ENCODE data around the gene SPC24.
"Not testable (repeated sequence)": the region's sequence is repeated elsewhere in the genome, so short reads cannot be mapped to it uniquely, and the experiment has no call there.

The SPC24 gene

GRCh38 chr19:11164879-11165406 is 9.4 kb upstream of the SPC24 start:
- no peak for DNase-seq (ENCODE audit: low read depth)

- DNase-seq (ENCODE audit: low read depth), result no peak
These were observed 8.7 kb upstream of the SPC24 start for GRCh38 chr19:11164296-11164695.

GRCh38 chr19:11160440-11160768 is 4.8 kb upstream of the SPC24 start:
- not testable (repeated sequence) for DNase-seq (ENCODE audit: low read depth)

- no peak for DNase-seq (ENCODE audit: low read depth)
These were observed 4.2 kb upstream of the SPC24 start for GRCh38 chr19:11159598-11160439.

GRCh38 chr19:11154683-11155047 is 917 bp downstream of the SPC24 start:
- no peak for DNase-seq (ENCODE audit: low read depth)

GRCh38 chr19:11152318-11153062 is 3.1 kb downstream of the SPC24 start:
- peak; percentile 65 for DNase-seq (ENCODE audit: low read depth)

- DNase-seq (ENCODE audit: low read depth), result no peak
These were observed 4.4 kb downstream of the SPC24 start for GRCh38 chr19:11151181-11151580.

- no peak for DNase-seq (ENCODE audit: low read depth)
These were observed 7.6 kb downstream of the SPC24 start for GRCh38 chr19:11148001-11148400.

- no peak for DNase-seq (ENCODE audit: low read depth)
These were observed 10.1 kb downstream of the SPC24 start for GRCh38 chr19:11145536-11145924.

- DNase-seq (ENCODE audit: low read depth), result peak; percentile 87
These were observed 12.9 kb downstream of the SPC24 start for GRCh38 chr19:11142528-11143171.

- DNase-seq (ENCODE audit: low read depth), result no peak
These were observed 13.6 kb downstream of the SPC24 start for GRCh38 chr19:11141937-11142527.

- no peak for DNase-seq (ENCODE audit: low read depth)
These were observed 14.7 kb downstream of the SPC24 start for GRCh38 chr19:11140896-11141295.

- DNase-seq (ENCODE audit: low read depth), result not testable (repeated sequence)
These were observed 15.5 kb downstream of the SPC24 start for GRCh38 chr19:11140023-11140538.

GRCh38 chr19:11138601-11139300 is 16.8 kb downstream of the SPC24 start:
- peak; percentile 75 for DNase-seq (ENCODE audit: low read depth)

GRCh38 chr19:11137542-11138384 is 17.8 kb downstream of the SPC24 start:
- peak; percentile 89 for DNase-seq (ENCODE audit: low read depth)

- no peak for DNase-seq (ENCODE audit: low read depth)
These were observed 19.0 kb downstream of the SPC24 start for GRCh38 chr19:11136400-11137101.

- no peak for DNase-seq (ENCODE audit: low read depth)
These were observed 24.1 kb downstream of the SPC24 start for GRCh38 chr19:11131471-11131870.

GRCh38 chr19:11130824-11131455 is 24.6 kb downstream of the SPC24 start:
- DNase-seq (ENCODE audit: low read depth), result peak; percentile 38

GRCh38 chr19:11127905-11128304 is 27.7 kb downstream of the SPC24 start:
- DNase-seq (ENCODE audit: low read depth), result no peak

Data from HS-5 (cell line).